Activated CD8-positive, alpha-beta memory T cell treated with anti-CD3 and anti-CD28 coated beads, Interleukin-2, amount 50 U/mL, for 24 hours (primary cell): ENCODE results near the gene HOXC6.

Source experiments
- DNase-seq: peaks from one replicate; pipeline ENCODE4 v3.0.0-alpha.2; 2020; ENCODE audit errors: extremely low read depth

Gene HOXC6

GRCh38 chr12:54002278-54002914 is 25.8 kb upstream of the HOXC6 start:
- no peak for DNase-seq

DNA sequence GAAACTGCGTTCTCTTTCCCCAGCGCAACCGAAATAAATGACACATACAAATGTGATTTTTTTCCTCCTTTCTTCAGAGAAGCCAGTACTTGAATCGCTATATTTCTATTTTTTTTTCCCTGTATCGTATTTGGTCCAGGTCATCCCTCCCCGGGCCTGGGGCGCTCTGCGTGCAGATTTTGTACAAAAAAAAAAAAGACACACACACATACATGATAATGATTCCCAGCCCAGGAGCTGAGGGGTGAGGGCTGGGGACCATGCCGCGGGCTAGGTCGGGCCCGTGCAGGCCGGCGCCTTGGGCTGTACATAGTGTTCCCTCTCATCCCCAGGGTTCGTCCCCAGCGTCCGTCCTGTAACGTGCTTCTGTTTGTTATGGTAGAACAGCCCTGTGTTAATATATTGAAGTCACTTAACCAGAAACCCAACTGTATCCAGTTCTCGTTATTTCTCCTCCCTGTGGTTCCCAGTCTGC is 25.3 kb upstream of the HOXC6 start:
- no peak for DNase-seq

- no peak for DNase-seq
These were observed 24.6 kb upstream of the HOXC6 start for GRCh38 chr12:54003625-54004024.

GRCh38 chr12:54004063-54004840 is 24.0 kb upstream of the HOXC6 start:
- no peak for DNase-seq

DNA sequence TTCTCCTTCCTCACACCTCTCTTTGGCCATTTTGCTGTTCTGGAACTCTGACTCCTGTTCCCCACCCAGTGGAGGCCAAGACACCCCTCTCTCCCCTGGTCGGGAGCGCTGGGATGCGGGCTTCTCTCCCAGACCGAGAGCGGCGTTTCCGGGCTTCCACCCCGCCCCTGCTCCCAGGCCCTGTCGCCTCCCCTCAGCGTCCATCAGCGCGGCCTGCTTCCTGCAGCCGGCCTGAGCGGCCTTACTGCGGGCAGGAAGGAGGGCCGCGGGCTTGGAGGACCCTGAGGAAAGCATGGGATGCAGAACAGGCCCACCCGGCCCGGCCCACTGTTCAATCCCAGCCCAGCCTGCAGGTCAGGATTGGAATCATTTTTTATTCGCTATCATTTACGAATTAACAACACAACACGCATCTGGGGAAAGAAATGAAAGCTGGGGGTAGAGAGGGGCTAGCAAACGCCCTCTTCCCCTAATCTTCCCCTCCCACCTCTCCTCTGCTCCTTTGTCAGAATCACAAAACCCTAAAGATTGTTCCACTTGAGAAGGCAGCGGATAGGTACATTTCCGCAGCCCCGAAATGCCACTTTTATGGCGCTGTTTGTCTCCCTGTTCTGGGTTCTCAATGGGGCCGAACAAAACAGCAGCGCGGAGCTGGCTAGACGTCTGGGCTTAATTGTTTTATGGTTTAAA is 23.3 kb upstream of the HOXC6 start:
- no peak for DNase-seq

GRCh38 chr12:54005531-54005852 is 22.7 kb upstream of the HOXC6 start:
- DNase-seq, result no peak

- DNase-seq, result peak; percentile 57
These were observed 22.2 kb upstream of the HOXC6 start for GRCh38 chr12:54005853-54006558.

- DNase-seq, result no peak
These were observed 21.6 kb upstream of the HOXC6 start for GRCh38 chr12:54006559-54007220.

- no peak for DNase-seq
These were observed 20.5 kb upstream of the HOXC6 start for GRCh38 chr12:54007538-54008259.

DNA sequence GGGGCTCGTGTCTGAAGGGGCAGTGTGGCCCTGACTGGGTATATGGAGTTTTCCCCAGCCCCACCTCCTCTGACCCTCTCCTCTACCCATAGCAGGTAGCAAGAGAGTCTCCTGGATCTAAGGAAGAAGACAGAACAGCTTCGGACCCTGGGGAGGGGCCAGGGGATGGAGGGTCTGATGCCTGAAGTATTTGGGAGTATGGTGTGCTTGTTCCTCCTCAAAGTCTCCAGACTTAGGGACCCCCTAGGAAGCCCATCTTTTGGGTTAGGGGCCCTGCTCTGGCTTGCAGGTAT is 20.0 kb upstream of the HOXC6 start:
- DNase-seq, result no peak

GRCh38 chr12:54009171-54010052 is 18.8 kb upstream of the HOXC6 start:
- no peak for DNase-seq

GRCh38 chr12:54010053-54010971 is 17.9 kb upstream of the HOXC6 start:
- no peak for DNase-seq

GRCh38 chr12:54010972-54011664 is 17.1 kb upstream of the HOXC6 start:
- DNase-seq, result no peak

- no peak for DNase-seq
These were observed 16.3 kb upstream of the HOXC6 start for GRCh38 chr12:54011665-54012532.

GRCh38 chr12:54012631-54013409 is 15.4 kb upstream of the HOXC6 start:
- DNase-seq, result no peak

- DNase-seq, result no peak
These were observed 13.7 kb upstream of the HOXC6 start for GRCh38 chr12:54014377-54015017.
